ENCODE measurements around the gene KLHL17. TPM values are rescaled to one million over a fixed set of nuclear protein-coding genes. Genes with fewer than 3 reads are reported as not detected.
"Not testable (repeated sequence)": the region's sequence is repeated elsewhere in the genome, so short reads cannot be mapped to it uniquely, and the experiment has no call there.

KLHL17 gene
- total and polyA plus RNA-seq, 3 donors from 2014 or later = 16.0 to 36.4 (median 34.9) TPM

DNA sequence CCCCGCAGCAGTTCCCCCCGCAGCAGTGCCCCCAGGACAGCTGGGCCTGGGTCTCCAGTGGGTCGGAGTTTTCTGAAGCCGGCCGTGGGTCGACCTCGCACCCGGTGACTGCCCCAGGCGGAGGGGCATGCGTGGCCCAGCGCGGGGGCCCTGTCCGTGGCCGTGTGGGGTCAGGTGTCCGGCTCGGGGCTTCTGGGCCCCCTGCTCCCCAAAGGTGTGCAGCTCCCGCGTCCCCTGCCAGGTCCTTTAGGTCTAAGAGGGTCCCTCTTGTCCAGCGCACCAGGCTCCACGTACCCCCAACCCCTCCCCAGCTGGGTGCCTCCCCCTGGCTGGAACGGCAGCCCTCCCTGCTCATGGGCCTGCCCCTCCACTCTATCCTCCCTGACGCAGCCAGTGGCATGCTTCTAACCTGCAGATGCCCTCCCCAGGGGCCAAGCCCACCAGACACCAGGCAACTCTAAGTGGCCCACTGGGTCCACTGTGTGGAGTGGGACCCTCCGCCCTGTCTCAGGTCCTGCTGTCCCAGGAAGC is 45.5 kb downstream of the KLHL17 start:
- TF ChIP-seq POLR2A (IDR thresholded peaks at IDR 0.05) = no peak
- TF ChIP-seq, protein P1, sequence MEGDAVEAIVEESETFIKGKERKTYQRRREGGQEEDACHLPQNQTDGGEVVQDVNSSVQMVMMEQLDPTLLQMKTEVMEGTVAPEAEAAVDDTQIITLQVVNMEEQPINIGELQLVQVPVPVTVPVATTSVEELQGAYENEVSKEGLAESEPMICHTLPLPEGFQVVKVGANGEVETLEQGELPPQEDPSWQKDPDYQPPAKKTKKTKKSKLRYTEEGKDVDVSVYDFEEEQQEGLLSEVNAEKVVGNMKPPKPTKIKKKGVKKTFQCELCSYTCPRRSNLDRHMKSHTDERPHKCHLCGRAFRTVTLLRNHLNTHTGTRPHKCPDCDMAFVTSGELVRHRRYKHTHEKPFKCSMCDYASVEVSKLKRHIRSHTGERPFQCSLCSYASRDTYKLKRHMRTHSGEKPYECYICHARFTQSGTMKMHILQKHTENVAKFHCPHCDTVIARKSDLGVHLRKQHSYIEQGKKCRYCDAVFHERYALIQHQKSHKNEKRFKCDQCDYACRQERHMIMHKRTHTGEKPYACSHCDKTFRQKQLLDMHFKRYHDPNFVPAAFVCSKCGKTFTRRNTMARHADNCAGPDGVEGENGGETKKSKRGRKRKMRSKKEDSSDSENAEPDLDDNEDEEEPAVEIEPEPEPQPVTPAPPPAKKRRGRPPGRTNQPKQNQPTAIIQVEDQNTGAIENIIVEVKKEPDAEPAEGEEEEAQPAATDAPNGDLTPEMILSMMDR (IDR thresholded peaks at IDR 0.05) = no peak
- H3K4me3 ChIP-seq = no peak overlapping the region
- no peaks in the 10 kb centered on the region for H3K27me3 ChIP-seq
- H3K9me3 ChIP-seq = no peaks in the 10 kb centered on the region
- WGBS, 2 donors = 62 to 63% methylated on average over 4 to 13 of the region's 23 CpGs
- no peak for DNase-seq
- no peaks in the 10 kb centered on the region for H3K36me3 ChIP-seq (ENCODE audit: low read depth, missing control alignments)
- no peak overlapping the region for H3K27ac ChIP-seq
- H3K4me1 ChIP-seq = peaks cover 14% of the 10 kb centered on the region
- intact Hi-C loops (cut with DNase I; ENCODE audit: low total_unique reads) = loop anchor here (10.0 kb wide), 1 partner anchor 59 kb away; no protein-coding TSS in a partner anchor

GRCh38 chr1:1006305-1007159 is 46.1 kb downstream of the KLHL17 start:
- H3K4me1 ChIP-seq = peaks cover 14% of the 10 kb centered on the region
- no peaks in the 10 kb centered on the region for H3K27me3 ChIP-seq
- H3K4me3 ChIP-seq = no peak overlapping the region
- H3K9me3 ChIP-seq = no peaks in the 10 kb centered on the region
- intact Hi-C loops (cut with DNase I; ENCODE audit: low total_unique reads) = loop anchor here (10.0 kb wide), 1 partner anchor 58 kb away; no protein-coding TSS in a partner anchor
- 90 to 93% methylated on average over 30 to 37 of the region's 37 CpGs for whole genome bisulfite sequencing, 2 donors
- no peak overlapping the region for H3K27ac ChIP-seq
- DNase-seq = no peak
- TF ChIP-seq, protein P1 (IDR thresholded peaks at IDR 0.05) = no peak
- TF ChIP-seq POLR2A (IDR thresholded peaks at IDR 0.05) = no peak
- H3K36me3 ChIP-seq (ENCODE audit: low read depth, missing control alignments) = no peaks in the 10 kb centered on the region

GRCh38 chr1:1010131-1010530 is 49.7 kb downstream of the KLHL17 start:
- 88 to 94% methylated on average over 7 to 8 of the region's 8 CpGs for WGBS, 2 donors
- H3K27me3 ChIP-seq; H3K27ac ChIP-seq; H3K4me3 ChIP-seq; intact Hi-C loops (cut with DNase I; ENCODE audit: low total_unique reads); H3K9me3 ChIP-seq; H3K36me3 ChIP-seq (ENCODE audit: low read depth, missing control alignments); DNase-seq: not testable (repeated sequence)
- H3K4me1 ChIP-seq = peaks cover 15% of the 10 kb centered on the region

DNA sequence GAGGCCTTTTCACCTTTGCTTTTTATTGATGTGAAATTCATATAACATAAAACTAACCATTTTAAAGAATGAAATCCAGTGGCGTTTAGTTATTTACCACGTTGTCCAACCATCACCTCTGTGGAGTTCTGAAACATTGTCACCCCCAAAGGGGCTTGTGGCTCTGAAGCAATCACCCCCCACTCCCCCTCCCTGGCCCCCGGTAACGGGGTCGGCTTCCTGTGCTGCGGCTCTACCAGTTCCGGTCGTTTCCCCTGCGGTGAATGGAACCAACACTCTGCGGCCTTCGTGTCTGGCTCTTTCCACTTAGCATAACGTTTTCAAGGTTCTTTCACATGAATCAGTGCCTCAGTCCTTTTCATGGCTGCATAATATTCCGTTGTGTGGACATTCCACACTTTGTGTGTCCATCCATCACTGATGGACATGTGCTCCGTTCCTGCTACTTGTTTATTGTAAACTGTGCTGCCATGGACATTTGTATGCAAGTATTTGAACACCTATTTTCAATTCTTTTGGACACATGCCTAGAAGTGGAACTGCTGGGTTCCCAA is 51.1 kb downstream of the KLHL17 start:
- intact Hi-C loops (cut with DNase I; ENCODE audit: low total_unique reads) = no loop called here
- TF ChIP-seq, protein P1 (IDR thresholded peaks at IDR 0.05) = no peak
- no peak for TF ChIP-seq POLR2A (IDR thresholded peaks at IDR 0.05)
- H3K27me3 ChIP-seq = no peaks in the 10 kb centered on the region

DNA sequence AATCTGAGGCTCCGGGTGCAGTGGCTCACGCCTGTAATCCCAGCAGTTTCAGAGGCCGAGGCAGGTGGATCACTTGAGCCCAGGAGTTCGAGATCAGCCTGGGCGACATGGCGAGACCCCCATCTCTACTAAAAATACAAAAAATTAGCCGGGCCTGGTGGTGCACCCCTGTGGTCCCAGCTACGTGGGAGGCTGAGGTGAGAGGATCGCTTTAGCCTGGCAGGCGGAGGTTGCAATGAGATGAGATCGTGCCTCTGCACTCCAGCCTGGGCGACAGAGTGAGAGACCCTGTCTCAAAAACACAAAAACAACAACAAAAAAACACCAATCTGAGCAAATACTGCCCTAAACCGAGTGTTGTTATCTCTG is 52.3 kb downstream of the KLHL17 start:
- H3K4me1 ChIP-seq; H3K36me3 ChIP-seq (ENCODE audit: low read depth, missing control alignments); H3K27me3 ChIP-seq; DNase-seq; intact Hi-C loops (cut with DNase I; ENCODE audit: low total_unique reads); H3K9me3 ChIP-seq: not testable (repeated sequence)
- WGBS, 2 donors = 52 to 59% methylated on average over 13 of the region's 13 CpGs
- H3K27ac ChIP-seq = peak overlapping the region; percentile 64 to 84
- peak overlapping the region; percentile 56 for H3K4me3 ChIP-seq

More for the DNA sequence above, 51.1 kb downstream of the KLHL17 start:
- no peak overlapping the region for H3K4me3 ChIP-seq
- no peaks in the 10 kb centered on the region for H3K36me3 ChIP-seq (ENCODE audit: low read depth, missing control alignments)
- H3K27ac ChIP-seq = no peak overlapping the region
- H3K9me3 ChIP-seq = no peaks in the 10 kb centered on the region
- no peak for DNase-seq
- 79 to 84% methylated on average over 14 of the region's 14 CpGs for WGBS, 2 donors
- H3K4me1 ChIP-seq = peaks cover 9% of the 10 kb centered on the region
